K562 (cell line): Measurements from ENCODE around the gene ARV1. TPM values are rescaled to one million over a fixed set of nuclear protein-coding genes. Genes with fewer than 3 reads are reported as not detected.

Experiments used
- ARNT ChIP-seq, 2 experiments: fragments of 450-650 bp; IDR thresholded peaks; 2 replicates each; pipeline ENCODE4 v1.6.1; 2016; ENCODE audit warnings: mild to moderate bottlenecking in 1 of 2
- ATF1 ChIP-seq, 2 experiments: fragments of 450-650 bp in 1 of 2; IDR thresholded peaks; 2 replicates each; pipeline ENCODE4 v1.6.1; 2016; ENCODE audit warnings: missing compliant biosample characterization in 1 of 2, missing genetic modification characterization in 1 of 2
- BCOR ChIP-seq: fragments of 450-650 bp; IDR thresholded peaks from 2 replicates; pipeline ENCODE4 v1.6.1; 2016
- CBX1 ChIP-seq: sonication (generic); IDR thresholded peaks from 2 replicates; pipeline ENCODE4 v1.6.1; 2016; ENCODE audit warnings: antibody characterized with exemption, low read depth, mild to moderate bottlenecking
- CBX3 ChIP-seq, 2 experiments: IDR thresholded peaks; 1 replicate in 1 of 2; 2 replicates in 1 of 2; pipeline ENCODE4 v1.6.1; 2012; ENCODE audit warnings: inconsistent platforms in 2 of 2, low read length in 2 of 2, borderline replicate concordance in 1 of 2, control low read depth in 1 of 2
- CBX5 ChIP-seq: IDR thresholded peaks from 2 replicates; pipeline ENCODE4 v1.6.1; 2014; ENCODE audit warnings: low read depth, borderline replicate concordance
- CTBP1 ChIP-seq: fragments of 450-650 bp; IDR thresholded peaks from 2 replicates; pipeline ENCODE4 v1.6.1; 2016; ENCODE audit warnings: borderline replicate concordance
- E2F3 ChIP-seq: fragments of 250-450 bp; sonication (Bioruptor Pico); IDR thresholded peaks from 2 replicates; pipeline ENCODE4 v1.4.0; 2020; ENCODE audit warnings: mild to moderate bottlenecking
- FOXP1 ChIP-seq: sonication (generic); formaldehyde crosslinking; IDR thresholded peaks from 2 replicates; pipeline ENCODE4 v1.8.0; 2022; ENCODE audit warnings: mild to moderate bottlenecking, missing genetic modification reagents
- HDAC3 ChIP-seq: fragments of 450-650 bp; IDR thresholded peaks from 2 replicates; pipeline ENCODE4 v1.6.1; 2018; ENCODE audit warnings: borderline replicate concordance, mild to moderate bottlenecking, moderate library complexity; ENCODE audit not compliant: partially characterized antibody
- KLF13 ChIP-seq: fragments of 450-650 bp; IDR thresholded peaks from 2 replicates; pipeline ENCODE4 v1.6.1; 2016; ENCODE audit warnings: missing genetic modification characterization, low read depth, mild to moderate bottlenecking, missing compliant biosample characterization, moderate library complexity, borderline replicate concordance
- KLF6 ChIP-seq: fragments of 250-450 bp; sonication (Bioruptor Pico); IDR thresholded peaks from 2 replicates; pipeline ENCODE4 v1.4.0; 2020; ENCODE audit warnings: mild to moderate bottlenecking, moderate library complexity, borderline replicate concordance
- PCBP2 ChIP-seq: fragments of 200-400 bp; formaldehyde crosslinking; IDR thresholded peaks from 2 replicates; pipeline ENCODE4 v1.6.1; 2018; ENCODE audit warnings: low read length, low read depth, mild to moderate bottlenecking, moderate library complexity; ENCODE audit not compliant: poor library complexity, severe bottlenecking
- RBM25 ChIP-seq: fragments of 200-400 bp; formaldehyde crosslinking; IDR thresholded peaks from 2 replicates; pipeline ENCODE4 v1.6.1; 2018; ENCODE audit warnings: low read length, low read depth, moderate library complexity; ENCODE audit not compliant: severe bottlenecking
- RCOR1 ChIP-seq, 2 experiments: IDR thresholded peaks; 2 replicates each; pipeline ENCODE4 v1.6.1; 2012; ENCODE audit warnings: low read depth in 2 of 2, low read length in 2 of 2, borderline replicate concordance in 1 of 2, improper control_type of control experiment in 1 of 2
- SMAD2 ChIP-seq: fragments of 150-350 bp; IDR thresholded peaks from 2 replicates; pipeline ENCODE4 v1.6.1; 2014; ENCODE audit warnings: low read depth, mild to moderate bottlenecking, low read length
- SMARCC2 ChIP-seq: fragments of 450-650 bp; IDR thresholded peaks from 2 replicates; pipeline ENCODE4 v1.6.1; 2017; ENCODE audit warnings: antibody characterized with exemption, moderate library complexity, mild to moderate bottlenecking, low read depth
- TAF15 ChIP-seq: fragments of 200-400 bp; formaldehyde crosslinking; IDR thresholded peaks from 2 replicates; pipeline ENCODE4 v1.6.1; 2017; ENCODE audit warnings: mild to moderate bottlenecking, low read depth, low read length, moderate library complexity
- U2AF1 ChIP-seq: fragments of 200-400 bp; formaldehyde crosslinking; optimal IDR thresholded peaks from 2 replicates; pipeline ENCODE3; 2017; ENCODE audit warnings: mild to moderate bottlenecking, low read depth, low read length, moderate library complexity
- XRCC5 ChIP-seq: fragments of 200-400 bp; formaldehyde crosslinking; IDR thresholded peaks from 2 replicates; pipeline ENCODE4 v1.6.1; 2017; ENCODE audit warnings: low read depth, mild to moderate bottlenecking, low read length
- ZKSCAN8 ChIP-seq: fragments of 200-800 bp; sonication (Bioruptor generic); IDR thresholded peaks from 2 replicates; pipeline ENCODE4 v1.6.1; 2016; ENCODE audit warnings: missing genetic modification characterization, missing compliant biosample characterization
- ZNF3 ChIP-seq: fragments of 250-450 bp; sonication (Bioruptor Pico); IDR thresholded peaks from 2 replicates; pipeline ENCODE4 v1.5.0; 2021; ENCODE audit warnings: mild to moderate bottlenecking, moderate library complexity
- ZSCAN32 ChIP-seq: fragments of 450-650 bp; formaldehyde crosslinking; IDR thresholded peaks from 2 replicates; pipeline ENCODE4 v1.4.0; 2020; ENCODE audit warnings: mild to moderate bottlenecking, moderate library complexity
- polyA plus RNA-seq, 8 experiments: library from polyadenylated mRNA; depleted of rRNA in 4 of 8; stranded (reverse) in 5 of 8; unstranded in 3 of 8; fragments of >200 nt; fragmentation: Nextera tagmentation in 2 of 8; fragmentation: Illumina TruSeq in 1 of 8; extraction: Ambion mirVana in 2 of 8; extraction: Trizol in 1 of 8; gene quantifications; 2 replicates each; pipeline versions ENCODE4 v1.2.1 to v1.2.3, GENCODE V29; 2011 to 2014; ENCODE audit warnings: inconsistent platforms in 1 of 8, missing spikeins in 1 of 8
- total RNA-seq, 7 experiments: library from RNA; depleted of rRNA in 6 of 7; stranded (reverse); fragments of >200 nt in 6 of 7; fragmentation: Illumina TruSeq in 2 of 7; extraction: Trizol in 2 of 7; gene quantifications; 2 replicates each; pipeline versions ENCODE4 v1.2.1 to v1.2.3, GENCODE V29; 2011 to 2021; ENCODE audit warnings: low replicate concordance in 1 of 7
- TF ChIP-seq, protein P1 (sequence below): fragments of 450-650 bp; IDR thresholded peaks from 2 replicates; pipeline ENCODE4 v1.6.1; 2016; ENCODE audit warnings: missing biosample characterization, missing genetic modification characterization
- TF ChIP-seq, protein P2 (sequence below): sonication (generic); formaldehyde crosslinking; IDR thresholded peaks from 2 replicates; pipeline ENCODE4 v1.8.1; 2022; ENCODE audit warnings: missing genetic modification reagents
- TF ChIP-seq, protein P3 (sequence below): sonication (generic); formaldehyde crosslinking; IDR thresholded peaks from 2 replicates; pipeline ENCODE4 v1.8.1; 2023; ENCODE audit warnings: mild to moderate bottlenecking, missing genetic modification reagents

The ARV1 gene
- total and polyA plus RNA-seq, 9 of the 15 experiments (the other 6 are each of a cell fraction or from before 2014, with no cell fraction given), result 54.8 to 139 (median 74.0) TPM

DNA sequence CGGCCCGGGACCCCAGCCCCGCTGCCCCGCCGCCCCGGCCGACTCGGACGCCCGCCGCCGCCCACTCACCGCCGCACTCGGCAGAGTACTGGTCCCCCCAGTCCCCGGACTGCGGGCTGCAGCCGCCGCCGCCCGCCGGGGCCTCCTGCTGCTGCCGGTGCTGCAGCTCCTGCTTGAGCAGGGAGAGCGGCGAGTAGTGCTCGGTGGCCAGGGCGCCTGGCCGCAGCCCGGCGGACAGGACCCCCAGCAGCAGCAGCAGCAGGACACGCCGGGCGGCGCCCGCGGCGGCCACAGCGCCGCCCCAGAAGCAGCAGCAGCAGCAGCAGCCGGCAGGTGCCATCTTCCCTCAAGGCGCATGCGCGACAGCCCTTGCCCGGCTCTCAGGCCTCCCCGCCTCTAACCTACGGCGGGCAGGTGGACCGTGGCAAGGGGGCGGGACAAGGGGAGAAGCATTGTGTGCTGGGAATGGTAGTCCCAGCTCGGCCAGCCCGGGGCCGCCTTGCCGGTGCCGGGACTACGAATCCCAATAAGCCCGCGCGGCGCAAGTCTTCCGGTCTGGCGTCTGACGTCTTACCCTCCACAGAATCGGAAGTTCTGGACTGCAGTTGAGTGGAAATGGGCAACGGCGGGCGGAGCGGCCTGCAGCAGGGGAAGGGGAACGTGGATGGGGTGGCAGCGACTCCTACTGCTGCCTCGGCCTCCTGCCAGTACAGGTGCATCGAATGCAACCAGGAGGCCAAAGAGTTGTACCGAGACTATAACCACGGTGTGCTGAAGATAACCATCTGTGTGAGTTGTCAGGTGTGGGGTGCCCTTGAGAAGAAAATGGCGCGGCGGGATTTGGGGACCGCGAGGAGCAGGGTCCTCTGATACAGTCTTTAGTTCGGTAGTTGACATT is at the start of gene ARV1, which contains the start of gene TTC13 (continued):
- TF ChIP-seq, protein P1, sequence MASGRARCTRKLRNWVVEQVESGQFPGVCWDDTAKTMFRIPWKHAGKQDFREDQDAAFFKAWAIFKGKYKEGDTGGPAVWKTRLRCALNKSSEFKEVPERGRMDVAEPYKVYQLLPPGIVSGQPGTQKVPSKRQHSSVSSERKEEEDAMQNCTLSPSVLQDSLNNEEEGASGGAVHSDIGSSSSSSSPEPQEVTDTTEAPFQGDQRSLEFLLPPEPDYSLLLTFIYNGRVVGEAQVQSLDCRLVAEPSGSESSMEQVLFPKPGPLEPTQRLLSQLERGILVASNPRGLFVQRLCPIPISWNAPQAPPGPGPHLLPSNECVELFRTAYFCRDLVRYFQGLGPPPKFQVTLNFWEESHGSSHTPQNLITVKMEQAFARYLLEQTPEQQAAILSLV (tag), result peak; percentile 42; the same call in 1 of the 2 replicates
- TF ChIP-seq CTBP1 (peak; percentile 94), U2AF1 (no peak), ATF1 (CRISPR knock-in tag; IDR thresholded peaks at IDR 0.05) (no peak; the same call in 1 of the 2 replicates), ATF1 (tag; IDR thresholded peaks at IDR 0.05) (peak; percentile 98), CBX1 (peak; percentile 42; the same call in 1 of the 2 replicates), FOXP1 (peak; percentile 93), RBM25 (no peak), E2F3 (CRISPR knock-in tag) (no peak), RCOR1 (IDR thresholded peaks at IDR 0.05; ENCODE audit: borderline replicate concordance in 1 of 2, low read depth in 2 of 2, low read length in 2 of 2) (no peak; a peak in 2 of 4 replicates), ARNT (IDR thresholded peaks at IDR 0.05) (peak in 1 of 2 experiments; percentile 53; a peak in 1 of 4 replicates), XRCC5 (peak; percentile 58; the same call in 1 of the 2 replicates), SMARCC2 (peak; percentile 54), SMAD2 (no peak), HDAC3 (no peak), CBX5 (no peak), CBX3 (IDR thresholded peaks at IDR 0.05; ENCODE audit: borderline replicate concordance in 1 of 2, low read length in 2 of 2) (peak in 1 of 2 experiments; percentile 32; a peak in 1 of 3 replicates), KLF13 (tag) (peak; percentile 75; the same call in 1 of the 2 replicates), ZKSCAN8 (CRISPR knock-in tag) (no peak), KLF6 (CRISPR knock-in tag) (no peak), TAF15 (no peak), ZNF3 (CRISPR knock-in tag) (no peak), BCOR (peak; percentile 35; the same call in 1 of the 2 replicates), ZSCAN32 (CRISPR knock-in tag) (no peak), PCBP2 (no peak)
- TF ChIP-seq, protein P2, sequence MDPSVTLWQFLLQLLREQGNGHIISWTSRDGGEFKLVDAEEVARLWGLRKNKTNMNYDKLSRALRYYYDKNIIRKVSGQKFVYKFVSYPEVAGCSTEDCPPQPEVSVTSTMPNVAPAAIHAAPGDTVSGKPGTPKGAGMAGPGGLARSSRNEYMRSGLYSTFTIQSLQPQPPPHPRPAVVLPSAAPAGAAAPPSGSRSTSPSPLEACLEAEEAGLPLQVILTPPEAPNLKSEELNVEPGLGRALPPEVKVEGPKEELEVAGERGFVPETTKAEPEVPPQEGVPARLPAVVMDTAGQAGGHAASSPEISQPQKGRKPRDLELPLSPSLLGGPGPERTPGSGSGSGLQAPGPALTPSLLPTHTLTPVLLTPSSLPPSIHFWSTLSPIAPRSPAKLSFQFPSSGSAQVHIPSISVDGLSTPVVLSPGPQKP, result no peak
- TF ChIP-seq, protein P3, sequence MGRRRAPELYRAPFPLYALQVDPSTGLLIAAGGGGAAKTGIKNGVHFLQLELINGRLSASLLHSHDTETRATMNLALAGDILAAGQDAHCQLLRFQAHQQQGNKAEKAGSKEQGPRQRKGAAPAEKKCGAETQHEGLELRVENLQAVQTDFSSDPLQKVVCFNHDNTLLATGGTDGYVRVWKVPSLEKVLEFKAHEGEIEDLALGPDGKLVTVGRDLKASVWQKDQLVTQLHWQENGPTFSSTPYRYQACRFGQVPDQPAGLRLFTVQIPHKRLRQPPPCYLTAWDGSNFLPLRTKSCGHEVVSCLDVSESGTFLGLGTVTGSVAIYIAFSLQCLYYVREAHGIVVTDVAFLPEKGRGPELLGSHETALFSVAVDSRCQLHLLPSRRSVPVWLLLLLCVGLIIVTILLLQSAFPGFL (CRISPR knock-in tag), result no peak
